B cell (primary cell): Measurements from ENCODE around the gene RNF213. TPM values are rescaled to one million over a fixed set of nuclear protein-coding genes. Genes with fewer than 3 reads are reported as not detected.

Source experiments
- ATAC-seq: fragments of 200-7000 bp; cut with Tn5 transposase; one replicate; pipeline ENCODE4 v1.10.0; 2021; ENCODE audit warnings: low read depth, mild to moderate bottlenecking, moderate number of reproducible peaks, moderate library complexity
- CTCF ChIA-PET: fragments of 350-600 bp; sonication (Branson Sonifier 250); formaldehyde crosslinking; loops from one replicate; lab custom pipeline; 2021; ENCODE audit warnings: antibody characterized with exemption, inconsistent platforms; lab: Charles Lee
- POLR2A ChIA-PET: fragments of 350-600 bp; sonication (Branson Sonifier 250); formaldehyde crosslinking; loops from one replicate; lab custom pipeline; 2021; ENCODE audit warnings: antibody characterized with exemption; lab: Charles Lee
- DNase-seq: peaks from one replicate; pipeline ENCODE4 v3.0.0; 2013
- H2AFZ ChIP-seq: 2 replicates; pipeline ENCODE4 v1.6.1; 2012; ENCODE audit warnings: mild to moderate bottlenecking, low read depth, low read length; ENCODE audit not compliant: insufficient read depth, poor library complexity, severe bottlenecking
- H3K27ac ChIP-seq, 2 donors: 1 replicate in 1 of 2; 2 replicates in 1 of 2; pipeline ENCODE4 v1.5.1; 2012 to 2013; ENCODE audit warnings: low read length in 2 of 2, mild to moderate bottlenecking in 2 of 2, moderate library complexity in 1 of 2
- H3K27me3 ChIP-seq, 4 experiments: fragments of 200-600 bp in 1 of 4; sonication (generic) in 1 of 4; replicated peaks in 1 of 4; 1 replicate in 2 of 4; 2 replicates in 2 of 4; pipeline versions ENCODE4 v1.6.1 to v1.7.0; 2013 to 2016; ENCODE audit warnings: low read length in 3 of 4, mild to moderate bottlenecking in 2 of 4, mixed read lengths in 1 of 4, moderate library complexity in 1 of 4; ENCODE audit not compliant: insufficient read depth in 4 of 4, control insufficient read depth in 3 of 4; ENCODE audit errors: control extremely low read depth in 1 of 4
- H3K36me3 ChIP-seq, 2 experiments: replicated peaks in 1 of 2; 1 replicate in 1 of 2; 2 replicates in 1 of 2; pipeline versions ENCODE4 v1.6.1 to v1.7.1; 2013; ENCODE audit warnings: low read length in 1 of 2; ENCODE audit not compliant: insufficient read depth in 2 of 2, control insufficient read depth in 1 of 2; ENCODE audit errors: control extremely low read depth in 1 of 2, extremely low read depth in 1 of 2
- H3K4me1 ChIP-seq, 2 donors: fragments of 200-600 bp in 1 of 2; sonication (generic) in 1 of 2; 1 replicate in 1 of 2; 2 replicates in 1 of 2; pipeline versions ENCODE4 v1.5.1 to v1.6.1; 2013 to 2017; ENCODE audit warnings: low read length in 2 of 2; ENCODE audit not compliant: control insufficient read depth in 2 of 2, insufficient read depth in 2 of 2
- H3K4me2 ChIP-seq: replicated peaks from 2 replicates; pipeline ENCODE3; 2012; ENCODE audit warnings: mild to moderate bottlenecking, low read depth, low read length; ENCODE audit not compliant: poor library complexity, severe bottlenecking
- H3K4me3 ChIP-seq, 5 experiments: fragments of 200-600 bp in 1 of 5; sonication (generic) in 1 of 5; 1 replicate in 3 of 5; 2 replicates in 2 of 5; pipeline versions ENCODE4 v1.5.1 to v1.7.0; 2011 to 2016; ENCODE audit warnings: low read length in 4 of 5, mild to moderate bottlenecking in 4 of 5, low read depth in 2 of 5, control low read depth in 1 of 5, moderate library complexity in 1 of 5; ENCODE audit not compliant: insufficient read depth in 1 of 5; ENCODE audit errors: control extremely low read depth in 1 of 5, extremely low read depth in 1 of 5
- H3K79me2 ChIP-seq: fragments of 200-600 bp; sonication (generic); one replicate; pipeline ENCODE4 v1.6.0; 2016; ENCODE audit warnings: low read length; ENCODE audit not compliant: control insufficient read depth, insufficient read depth
- H3K9ac ChIP-seq: fragments of 200-600 bp; sonication (generic); 2 replicates; pipeline ENCODE4 v1.6.1; 2017; ENCODE audit warnings: mild to moderate bottlenecking, low read length, moderate library complexity
- H3K9me3 ChIP-seq, 3 donors: one replicate each; pipeline versions ENCODE4 v1.6.1 to v1.7.1; 2013; ENCODE audit warnings: low read length in 2 of 3; ENCODE audit not compliant: control insufficient read depth in 2 of 3, insufficient read depth in 1 of 3; ENCODE audit errors: control extremely low read depth in 1 of 3
- H4K20me1 ChIP-seq: 2 replicates; pipeline ENCODE4 v1.6.0; 2012; ENCODE audit warnings: mild to moderate bottlenecking, low read length; ENCODE audit not compliant: insufficient read depth, control insufficient read depth, poor library complexity, severe bottlenecking
- H3K27ac Mint-ChIP-seq: one replicate; pipeline ENCODE4 v1.8.0; 2021; ENCODE audit warnings: mixed read lengths
- H3K27me3 Mint-ChIP-seq: one replicate; pipeline ENCODE4 v1.8.0; 2021; ENCODE audit warnings: mixed read lengths
- H3K4me1 Mint-ChIP-seq: one replicate; pipeline ENCODE4 v1.8.0; 2021; ENCODE audit warnings: mixed read lengths
- H3K4me3 Mint-ChIP-seq: one replicate; pipeline ENCODE4 v1.8.0; 2021; ENCODE audit warnings: mixed read lengths
- H3K9me3 Mint-ChIP-seq: one replicate; pipeline ENCODE4 v1.8.0; 2022; ENCODE audit warnings: mixed read lengths; ENCODE audit not compliant: insufficient read depth
- CTCF ChIP-seq: fragments of 200-600 bp; IDR thresholded peaks from one replicate; pipeline ENCODE4 v1.8.0; 2022; ENCODE audit warnings: antibody characterized with exemption, mild to moderate bottlenecking
- EZH2 ChIP-seq: IDR thresholded peaks from 2 replicates; pipeline ENCODE4 v1.6.1; 2012; ENCODE audit warnings: borderline replicate concordance, low read depth, mild to moderate bottlenecking, moderate library complexity, low read length; ENCODE audit not compliant: insufficient read depth, poor library complexity, severe bottlenecking
- WGBS: methylation state at CpG from one replicate; pipeline ENCODE4 v1.1.5; 2013; ENCODE audit warnings: missing lambda C conversion rate; ENCODE audit not compliant: insufficient coverage; 5-methylcytosine and 5-hydroxymethylcytosine counted together
- intact Hi-C: fragments of 100-400 bp; cut with micrococcal nuclease; formaldehyde crosslinking; loops from one replicate; pipeline ENCODE4 v1.10.0; 2022
- polyA plus RNA-seq: library from polyadenylated mRNA; depleted of rRNA; stranded (reverse); fragments of >200 nt; gene quantifications from 2 replicates; pipeline ENCODE4 v1.2.3, GENCODE V29; 2012
- total RNA-seq, 2 donors: library from RNA; stranded (reverse); fragments of 120-200 nt in 1 of 2; gene quantifications; 1 replicate in 1 of 2; 2 replicates in 1 of 2; pipeline versions ENCODE4 v1.2.3 to v1.2.4, GENCODE V29; 2013 to 2022

Gene RNF213
- total and polyA plus RNA-seq, 2 donors (not counting 1 experiment from before 2014, with no cell fraction given), result 121 to 287 TPM

- Histone ChIP-seq H3K4me1 (peaks cover 35 to 57% of the 10 kb centered on the region in 2 donors), H3K27me3 (no peaks in the 10 kb centered on the region), H3K9me3 (no peaks in the 10 kb centered on the region), H2AFZ (peak overlapping the region; percentile 41), H3K4me3 (peak overlapping the region; percentile 46 to 99 (median 86)), H4K20me1 (peaks cover 54% of the 10 kb centered on the region), H3K27ac (peak overlapping the region; percentile 86 to 90), H3K9ac (peak overlapping the region; percentile 77), H3K36me3 (peaks cover 3 to 22% of the 10 kb centered on the region in 2 experiments), H3K4me2 (peak overlapping the region; percentile 92), H3K79me2 (peaks cover 64% of the 10 kb centered on the region)
- H3K4me1 Mint-ChIP-seq, result peaks cover 57% of the 10 kb centered on the region
- peak; percentile 92 for DNase-seq
- intact Hi-C loops, result loop anchor here (1.0 to 5.0 kb wide), 6 partner anchors 9 to 1254 kb away; partner anchors contain the start of genes CCDC40, CEP131, GAA and TBC1D16
- TF ChIP-seq EZH2 (no peak), CTCF (peak; percentile 37)
- ChIA-PET POLR2A (interaction anchor here (0.6 to 1.2 kb wide), 3 partner anchors 9 to 532 kb away, joined by 3 to 4 read pairs (median 3); no protein-coding TSS in a partner anchor), CTCF (interaction anchor here (0.6 to 1.7 kb wide), 5 partner anchors 11 to 162 kb away, joined by 3 to 4 read pairs (median 3); partner anchors contain the start of gene GAA)
- WGBS, result 18% methylated on average over 18 of the region's 19 CpGs
- H3K27me3 Mint-ChIP-seq, result no peaks in the 10 kb centered on the region
- ATAC-seq, result peak; percentile 62
- peak overlapping the region; percentile 97 for H3K4me3 Mint-ChIP-seq
- peak overlapping the region; percentile 95 for H3K27ac Mint-ChIP-seq
- no peaks in the 10 kb centered on the region for H3K9me3 Mint-ChIP-seq
These were observed 2.9 kb downstream of the RNF213 start for GRCh38 chr17:80263253-80264204.
